HG03196 (cell line): ENCODE measurements around the gene NAT8.
"Not testable (repeated sequence)": the region's sequence is repeated elsewhere in the genome, so short reads cannot be mapped to it uniquely, and the experiment has no call there.

Source experiments
- ATAC-seq: cut with Tn5 transposase; IDR thresholded peaks from one replicate; pipeline ENCODE4 v1.9.1; 2021; ENCODE audit not compliant: unreplicated experiment

NAT8 gene, protein sequence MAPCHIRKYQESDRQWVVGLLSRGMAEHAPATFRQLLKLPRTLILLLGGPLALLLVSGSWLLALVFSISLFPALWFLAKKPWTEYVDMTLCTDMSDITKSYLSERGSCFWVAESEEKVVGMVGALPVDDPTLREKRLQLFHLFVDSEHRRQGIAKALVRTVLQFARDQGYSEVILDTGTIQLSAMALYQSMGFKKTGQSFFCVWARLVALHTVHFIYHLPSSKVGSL

DNA sequence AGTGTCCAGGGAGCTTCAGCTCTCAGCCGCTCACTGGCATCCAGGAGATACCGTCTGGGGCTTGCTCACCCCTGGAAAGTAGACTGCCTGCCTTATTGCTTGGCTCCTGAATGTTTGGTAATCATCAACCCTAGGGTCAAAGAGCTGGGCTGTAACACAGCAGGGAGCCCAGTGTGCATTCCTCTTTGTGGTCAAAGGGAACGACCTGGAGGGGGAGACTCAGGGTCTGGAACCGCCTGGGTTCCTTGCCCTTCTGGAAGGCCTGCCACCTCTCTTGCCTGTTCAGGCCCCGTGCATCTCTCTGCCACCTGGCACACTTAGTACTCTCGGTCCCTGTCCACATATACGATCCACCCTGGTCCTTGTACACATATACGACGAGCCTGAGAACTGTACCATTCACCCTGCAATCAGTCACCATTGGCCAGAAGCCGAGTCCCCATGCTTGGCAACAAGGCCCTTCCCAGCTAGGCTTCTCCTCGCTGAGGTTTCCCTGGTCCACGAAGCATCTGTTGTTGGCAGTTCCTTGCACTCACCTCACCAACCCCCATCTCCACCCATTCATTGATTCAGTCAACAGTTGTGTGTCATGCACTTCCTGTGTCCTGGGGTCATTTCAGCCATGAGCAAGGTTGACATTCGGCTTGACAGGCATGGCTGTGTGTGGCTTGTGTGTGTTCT is at the start of gene NAT8:
NAT8 (minus strand) TSS at position 85 of the 681 bp plus-strand sequence. CDS start 794 bp downstream, outside the sequence.
- ATAC-seq = no peak

DNA sequence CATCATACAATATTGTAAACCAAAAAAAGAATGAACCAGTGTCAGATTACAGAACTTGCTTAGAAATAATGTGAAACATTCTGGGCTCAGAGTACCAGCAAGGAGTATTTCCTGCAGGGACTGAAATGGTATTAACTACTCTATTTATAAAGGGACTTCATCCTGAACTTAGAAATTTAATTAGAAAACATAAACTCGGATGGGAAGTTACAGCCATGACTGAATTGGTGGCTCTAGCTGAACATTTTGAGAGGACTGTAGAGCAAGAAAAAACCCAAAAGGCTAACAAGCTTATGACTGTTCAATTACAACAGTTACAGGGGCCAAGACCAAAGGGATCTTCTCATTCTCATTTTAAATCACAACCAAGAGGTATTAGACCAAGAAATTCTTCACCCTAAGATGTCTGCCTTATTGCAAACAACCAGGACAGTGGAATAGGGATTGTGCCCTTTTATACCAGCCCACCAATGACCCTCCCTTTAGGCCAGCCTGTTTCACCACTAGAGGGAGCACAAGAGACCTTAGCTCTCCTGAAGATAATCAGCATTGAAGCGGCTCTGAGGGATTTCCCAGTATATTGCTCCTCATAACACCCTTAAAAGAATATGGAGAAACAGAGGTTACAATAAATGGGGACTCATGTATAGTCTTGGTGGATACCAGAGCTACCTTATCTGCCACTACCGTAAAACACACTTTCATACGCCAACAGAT is 48.3 kb upstream of the NAT8 start:
- peak; percentile 76 for ATAC-seq

DNA sequence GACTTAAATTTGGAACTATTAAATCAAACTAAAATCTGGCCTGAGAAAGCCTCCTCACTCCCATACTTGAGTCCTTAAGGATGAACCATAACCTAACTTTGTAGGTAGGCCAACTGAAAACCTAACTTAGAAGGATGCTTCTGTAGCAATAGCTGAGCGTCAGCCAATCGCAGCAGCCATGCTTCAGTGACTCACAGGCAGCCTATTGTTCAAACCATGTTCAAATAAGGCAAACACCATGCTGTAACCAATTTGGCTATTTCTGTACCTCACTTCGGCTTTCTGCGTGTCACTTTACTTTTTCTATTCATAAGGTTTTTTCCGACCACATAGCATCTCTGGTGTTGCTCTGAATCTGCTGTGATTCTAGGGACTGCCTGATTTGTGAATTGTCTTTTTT is 46.3 kb upstream of the NAT8 start:
- not testable (repeated sequence) for ATAC-seq

DNA sequence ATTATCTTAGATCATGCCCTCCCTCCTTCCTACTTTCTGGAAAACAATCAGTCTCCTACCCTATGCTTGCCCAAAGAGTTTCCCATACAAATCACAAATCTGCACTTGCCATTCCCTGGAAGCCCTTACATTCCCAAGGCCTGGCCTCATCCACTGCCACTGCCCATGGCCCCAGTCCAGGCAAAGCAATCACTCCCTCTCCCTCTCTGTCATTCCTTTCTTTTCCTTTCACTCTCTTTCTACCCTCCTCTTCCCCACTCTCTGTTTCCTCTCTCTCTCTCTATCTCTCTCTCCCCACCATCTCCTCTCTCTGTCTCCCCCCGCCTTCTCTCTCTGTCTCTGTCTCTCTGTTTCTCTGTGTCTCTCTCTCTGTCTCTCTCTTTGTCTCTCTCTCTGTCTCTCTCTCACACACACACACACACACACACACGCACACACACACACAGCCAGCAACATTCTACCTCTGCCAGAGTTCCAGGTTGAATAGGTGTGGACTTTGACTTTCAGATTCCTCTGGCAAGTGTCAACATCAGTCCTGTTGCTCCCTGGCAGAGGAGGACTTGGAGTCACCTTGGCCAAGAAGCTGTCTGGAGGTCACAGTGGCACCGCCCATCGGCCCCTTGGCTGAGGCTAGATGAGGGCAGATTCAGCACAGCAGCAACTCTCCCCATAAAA is 43.7 kb upstream of the NAT8 start:
- no peak for ATAC-seq

DNA sequence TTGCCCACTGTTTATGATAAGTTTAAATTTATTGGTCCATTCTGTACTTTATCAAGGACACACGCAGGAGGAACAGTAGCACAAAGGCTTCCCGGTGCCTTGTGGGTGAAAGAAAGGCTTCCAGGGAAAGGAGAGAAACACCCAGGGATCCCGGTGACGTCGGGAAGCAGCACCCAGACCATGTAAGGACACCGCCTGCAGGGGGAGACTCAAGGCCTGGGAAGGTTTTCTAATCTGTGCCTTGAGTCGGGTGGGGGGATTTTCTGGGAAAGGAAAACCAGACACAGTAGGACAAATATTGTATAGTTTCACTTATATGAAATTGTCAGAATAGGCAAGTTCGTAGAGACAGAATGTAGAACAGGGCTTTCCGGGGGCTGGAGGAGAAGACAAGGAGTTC is 42.7 kb upstream of the NAT8 start:
- not testable (repeated sequence) for ATAC-seq

DNA sequence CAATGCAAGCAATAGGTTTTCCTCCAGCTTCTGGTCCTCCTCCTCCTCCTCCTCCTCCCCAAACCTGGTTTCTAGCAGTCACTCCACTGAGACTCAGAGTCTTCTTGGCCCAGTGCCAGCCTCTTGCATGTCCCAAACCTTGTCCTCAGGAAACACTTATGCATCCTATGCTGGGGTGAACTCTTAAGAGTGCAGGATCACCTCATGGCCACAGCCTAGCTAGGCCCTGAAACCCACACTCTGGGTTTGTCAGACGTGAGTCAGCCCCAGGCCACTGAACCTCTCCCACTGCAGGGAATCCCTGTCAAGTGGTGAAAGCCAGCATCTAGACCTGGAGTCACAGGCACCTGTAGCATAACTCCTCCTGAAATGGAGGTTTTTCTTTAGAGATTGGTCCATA is 42.1 kb upstream of the NAT8 start:
- not testable (repeated sequence) for ATAC-seq

DNA sequence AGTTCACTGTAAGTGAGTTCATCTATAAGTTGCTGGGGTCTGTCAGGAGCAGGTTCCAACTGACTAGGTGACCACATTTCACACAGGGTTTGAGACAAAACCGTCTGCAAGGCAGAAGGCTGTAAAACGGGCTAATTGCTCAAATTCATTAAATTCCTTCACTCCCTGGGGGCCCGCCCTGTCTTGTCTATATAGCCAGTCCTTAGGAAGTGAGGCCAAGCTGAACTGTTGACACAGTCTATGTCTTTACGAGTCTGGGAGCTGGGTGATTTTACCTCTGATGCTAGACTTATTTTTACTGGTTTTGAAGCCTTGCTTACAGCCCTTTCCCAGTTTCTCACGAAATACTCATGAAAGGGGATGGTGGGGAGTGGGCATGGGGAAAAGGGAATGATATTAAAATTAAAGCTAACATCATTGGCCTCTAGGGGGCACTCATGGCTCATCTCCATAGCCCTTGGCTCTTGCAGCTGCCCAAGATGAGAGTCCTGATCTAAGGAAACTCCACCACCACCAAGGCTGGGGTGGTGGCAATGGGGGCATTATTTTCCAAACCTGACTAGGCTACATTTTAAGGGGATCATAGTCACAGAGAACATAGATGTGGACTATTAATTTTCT is 37.8 kb upstream of the NAT8 start:
- ATAC-seq = not testable (repeated sequence)

DNA sequence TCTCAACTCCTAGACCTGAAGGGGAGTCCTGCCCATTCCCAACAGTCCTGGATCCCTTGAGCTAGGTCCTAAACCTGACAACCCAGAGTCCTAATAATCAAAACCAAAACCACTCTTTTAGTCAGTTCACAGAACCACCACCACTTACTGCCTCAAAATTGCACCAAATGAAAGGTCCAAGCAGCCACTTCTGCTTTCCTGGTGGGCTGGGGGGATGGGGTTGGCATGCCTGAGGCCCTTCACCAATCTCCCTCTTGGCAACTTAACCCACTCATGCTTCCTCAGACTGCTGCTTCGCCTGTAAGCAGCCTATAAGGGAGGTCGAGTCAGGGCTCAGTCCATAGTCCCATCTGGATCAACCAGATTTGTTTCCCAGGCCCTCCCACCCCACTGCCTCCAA is 37.0 kb upstream of the NAT8 start:
- not testable (repeated sequence) for ATAC-seq

DNA sequence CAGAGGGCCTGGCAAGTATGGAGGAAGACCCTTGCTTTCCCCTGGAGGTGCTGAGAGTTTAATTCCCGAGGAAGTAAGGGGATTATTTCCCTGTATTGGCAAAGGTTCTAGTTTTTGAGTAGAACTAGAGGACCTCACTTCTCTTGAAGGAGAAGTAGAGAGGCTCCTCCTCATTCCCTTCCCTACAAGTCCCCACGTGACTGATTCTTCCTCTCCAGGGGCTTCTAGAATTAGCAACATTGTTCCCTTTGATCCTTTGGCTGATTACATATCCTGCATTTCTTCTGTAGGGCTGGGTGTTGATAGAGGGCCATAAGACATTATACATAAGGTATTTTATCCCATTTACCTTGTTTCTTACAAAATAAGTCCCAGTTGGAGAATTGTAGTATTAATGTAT is 35.8 kb upstream of the NAT8 start:
- not testable (repeated sequence) for ATAC-seq

DNA sequence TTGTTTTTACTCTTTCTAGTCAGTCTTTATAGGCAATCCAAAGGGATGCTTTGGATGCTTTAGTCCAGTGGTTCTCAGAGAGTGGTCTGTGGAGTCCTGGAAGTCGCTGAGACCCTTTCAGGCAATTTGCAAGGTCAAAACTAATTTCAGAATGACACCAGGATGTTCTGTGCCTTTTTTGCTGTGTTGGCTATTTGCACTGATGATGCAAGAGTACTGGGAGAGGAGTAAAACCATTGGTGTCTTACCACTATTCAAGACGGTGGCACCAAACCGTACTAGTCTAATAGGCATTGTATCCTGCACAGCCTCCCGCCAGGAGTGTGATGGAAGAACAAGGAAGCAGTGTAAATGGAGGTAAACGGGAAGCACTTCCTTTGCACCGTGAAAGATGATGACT is 34.0 kb upstream of the NAT8 start:
- not testable (repeated sequence) for ATAC-seq

DNA sequence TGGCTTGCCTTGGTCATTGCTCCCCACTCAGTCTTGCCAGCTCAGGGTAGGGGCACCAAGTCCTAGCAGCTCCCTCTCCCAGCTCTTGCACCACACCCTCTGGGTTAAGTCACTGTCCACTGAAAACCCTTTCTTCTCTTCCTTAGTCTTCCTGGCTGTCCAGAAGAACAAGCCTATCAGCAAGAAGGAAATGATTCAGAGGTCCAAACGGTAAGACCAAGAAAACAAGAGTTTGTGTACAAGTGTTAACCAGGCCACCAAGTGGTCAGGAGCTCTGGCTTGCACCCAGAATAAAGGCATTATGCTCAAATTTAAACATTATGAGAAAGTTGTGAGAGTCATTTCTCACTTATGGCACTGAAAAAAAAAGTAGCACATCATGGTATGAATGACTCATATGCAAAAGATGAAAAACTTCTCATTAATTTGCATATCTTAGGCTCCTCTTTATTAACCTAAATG is 32.5 kb upstream of the NAT8 start:
- ATAC-seq = not testable (repeated sequence)

DNA sequence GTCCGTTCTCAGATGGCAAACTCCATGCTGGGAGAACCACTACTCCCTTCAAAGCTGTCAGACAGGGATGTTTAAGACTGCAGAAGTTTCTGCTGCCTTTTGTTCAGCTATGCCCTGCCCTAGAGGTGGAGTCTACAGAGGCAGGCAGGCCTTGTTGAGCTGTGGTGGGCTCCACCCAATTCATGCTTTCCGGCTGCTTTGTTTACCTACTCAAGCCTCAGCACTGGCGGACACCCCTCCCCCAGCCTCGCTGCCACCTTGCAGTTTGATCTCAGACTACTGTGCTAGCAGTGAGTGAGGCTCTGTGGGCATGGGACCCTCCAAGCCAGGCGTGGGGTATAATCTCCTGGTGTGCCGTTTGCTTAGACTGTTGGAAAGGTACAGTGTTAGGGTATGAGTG is 27.8 kb upstream of the NAT8 start:
- ATAC-seq = not testable (repeated sequence)

DNA sequence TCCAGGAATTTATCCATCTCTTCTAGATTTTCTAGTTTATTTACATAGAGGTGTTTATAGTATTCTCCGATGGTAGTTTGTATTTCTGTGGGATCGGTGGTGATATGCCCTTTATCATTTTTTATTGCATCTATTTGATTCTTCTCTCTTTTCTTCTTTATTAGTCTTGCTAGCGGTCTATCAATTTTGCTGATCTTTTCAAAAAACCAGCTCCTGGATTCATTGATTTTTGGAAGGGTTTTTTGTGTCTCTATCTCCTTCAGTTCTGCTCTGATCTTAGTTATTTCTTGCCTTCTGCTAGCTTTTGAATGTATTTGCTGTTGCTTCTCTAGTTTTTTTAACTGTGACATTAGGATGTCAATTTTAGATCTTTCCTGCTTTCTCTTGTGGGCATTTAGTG is 25.0 kb upstream of the NAT8 start:
- ATAC-seq = not testable (repeated sequence)

DNA sequence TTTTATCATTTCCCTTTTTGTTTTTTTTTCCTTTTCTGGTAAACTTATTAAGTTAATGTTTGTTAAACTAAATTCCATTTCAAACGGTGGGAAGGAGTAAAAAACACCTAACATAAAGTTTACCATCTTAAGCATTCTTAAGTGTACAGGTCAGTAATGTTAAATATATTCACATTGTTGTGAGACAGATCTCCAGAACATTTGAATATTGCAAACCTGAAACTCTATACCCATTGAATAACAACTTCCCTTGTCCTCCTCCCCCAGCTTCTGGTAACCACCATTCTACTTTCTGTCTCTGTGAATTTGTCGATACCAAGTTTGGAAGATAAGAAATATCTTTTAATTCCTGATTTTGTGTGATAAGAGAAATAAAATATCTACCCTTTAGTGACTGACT is 12.0 kb upstream of the NAT8 start:
- ATAC-seq = no peak

DNA sequence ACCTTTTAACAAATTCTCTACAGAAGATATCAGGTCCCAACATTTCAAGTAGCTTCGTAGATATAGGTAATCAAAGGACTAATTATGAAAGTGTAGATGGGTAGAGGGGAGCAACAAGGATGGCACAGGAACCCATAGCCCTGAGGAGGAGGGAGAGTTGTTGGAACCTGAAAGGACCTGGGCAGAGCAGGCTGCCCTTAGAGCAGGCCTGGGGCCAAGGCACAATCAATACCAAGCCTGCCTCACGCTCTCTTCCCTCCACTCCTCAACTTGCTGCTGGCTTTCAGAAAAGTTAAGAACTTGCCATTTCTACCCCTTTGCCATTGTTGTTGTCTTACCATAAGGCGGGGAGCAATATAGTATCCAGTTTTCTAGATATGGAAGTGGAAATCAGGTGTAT is 10.1 kb upstream of the NAT8 start:
- ATAC-seq = no peak

DNA sequence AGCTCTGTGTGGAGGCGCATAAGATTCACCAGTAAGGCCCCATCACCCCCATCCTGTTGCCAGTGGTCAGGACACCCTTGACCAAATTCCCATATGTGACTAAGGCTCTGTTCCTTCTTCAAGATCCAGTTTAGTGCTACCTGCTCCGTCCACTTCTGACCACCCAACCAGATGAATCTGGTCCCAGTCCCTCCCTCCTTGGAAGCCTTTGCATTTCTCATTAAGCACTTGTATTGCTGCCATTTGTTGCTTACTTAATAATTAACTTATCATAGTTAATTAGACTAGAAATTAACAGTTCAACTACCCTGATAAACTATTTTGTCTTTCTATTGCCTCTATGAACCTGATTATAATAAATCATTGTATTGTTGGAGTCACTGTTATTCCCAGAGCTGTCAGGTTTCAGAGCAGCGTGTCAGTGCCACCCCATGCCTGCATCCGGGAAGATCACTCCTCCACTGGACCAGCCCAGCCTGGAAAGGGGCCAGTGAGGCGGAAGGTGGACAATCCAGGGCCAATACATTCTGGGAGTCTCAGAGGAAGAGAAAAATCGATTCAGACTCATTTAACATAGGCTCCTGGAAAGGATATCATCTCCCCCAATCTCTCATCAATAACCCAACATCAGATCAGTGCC is 9.5 kb upstream of the NAT8 start:
- ATAC-seq = no peak

DNA sequence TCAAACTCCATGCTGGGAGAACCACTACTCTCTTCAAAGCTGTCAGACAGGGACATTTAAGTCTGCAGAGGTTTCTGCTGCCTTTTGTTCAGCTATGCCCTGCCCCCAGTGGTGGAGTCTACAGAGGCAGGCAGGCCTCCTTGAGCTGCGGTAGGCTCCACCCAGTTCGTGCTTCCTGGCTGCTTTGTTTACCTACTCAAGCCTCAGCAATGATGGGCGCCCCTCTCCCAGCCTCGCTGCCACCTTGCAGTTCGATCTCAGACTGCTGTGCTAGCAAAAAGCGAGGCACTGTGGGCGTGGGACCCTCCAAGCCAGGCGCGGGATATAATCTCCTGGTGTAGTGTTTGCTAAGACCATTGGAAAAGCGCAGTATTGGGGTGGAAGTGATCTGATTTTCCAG is 5.5 kb upstream of the NAT8 start:
- not testable (repeated sequence) for ATAC-seq

DNA sequence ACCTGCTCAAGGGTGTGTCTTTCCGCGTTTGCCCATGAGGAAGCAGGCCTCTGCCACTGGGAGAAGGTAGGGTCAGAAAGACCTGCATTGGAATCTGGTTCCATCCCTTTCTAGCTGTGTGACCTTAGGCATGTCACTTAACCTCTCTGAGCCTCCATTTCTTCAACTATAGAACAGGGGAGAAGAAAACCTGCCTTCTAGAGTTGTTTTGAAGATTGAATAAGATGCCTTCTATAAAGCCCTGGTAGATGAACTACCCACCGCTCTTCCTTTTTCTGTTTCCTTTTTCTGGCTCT is 507 bp downstream of the NAT8 start:
- ATAC-seq = no peak

DNA sequence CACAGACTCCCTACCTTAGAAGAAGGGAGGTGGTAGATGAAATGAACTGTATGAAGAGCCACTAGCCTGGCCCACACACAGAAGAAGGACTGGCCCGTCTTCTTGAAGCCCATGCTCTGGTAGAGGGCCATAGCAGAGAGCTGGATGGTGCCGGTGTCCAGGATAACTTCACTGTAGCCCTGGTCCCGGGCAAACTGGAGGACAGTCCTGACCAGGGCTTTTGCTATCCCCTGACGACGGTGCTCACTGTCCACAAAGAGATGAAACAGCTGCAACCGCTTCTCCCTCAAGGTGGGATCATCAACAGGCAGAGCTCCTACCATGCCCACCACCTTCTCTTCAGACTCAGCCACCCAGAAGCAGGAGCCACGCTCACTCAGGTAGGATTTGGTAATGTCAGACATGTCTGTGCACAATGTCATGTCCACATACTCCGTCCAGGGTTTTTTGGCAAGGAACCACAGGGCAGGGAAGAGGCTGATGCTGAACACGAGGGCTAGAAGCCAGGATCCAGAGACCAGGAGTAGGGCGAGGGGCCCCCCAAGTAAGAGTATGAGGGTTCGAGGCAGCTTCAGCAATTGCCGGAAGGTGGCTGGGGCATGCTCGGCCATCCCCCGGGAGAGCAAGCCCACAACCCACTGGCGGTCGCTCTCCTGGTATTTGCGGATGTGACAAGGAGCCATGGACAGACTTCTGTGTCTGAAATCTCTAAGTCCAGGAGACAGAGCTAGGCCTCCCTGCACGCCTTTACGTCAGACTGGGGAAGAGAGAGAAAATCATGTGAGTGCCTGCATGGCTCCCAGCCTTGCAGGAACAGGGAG is 1.1 kb downstream of the NAT8 start:
- ATAC-seq = no peak

DNA sequence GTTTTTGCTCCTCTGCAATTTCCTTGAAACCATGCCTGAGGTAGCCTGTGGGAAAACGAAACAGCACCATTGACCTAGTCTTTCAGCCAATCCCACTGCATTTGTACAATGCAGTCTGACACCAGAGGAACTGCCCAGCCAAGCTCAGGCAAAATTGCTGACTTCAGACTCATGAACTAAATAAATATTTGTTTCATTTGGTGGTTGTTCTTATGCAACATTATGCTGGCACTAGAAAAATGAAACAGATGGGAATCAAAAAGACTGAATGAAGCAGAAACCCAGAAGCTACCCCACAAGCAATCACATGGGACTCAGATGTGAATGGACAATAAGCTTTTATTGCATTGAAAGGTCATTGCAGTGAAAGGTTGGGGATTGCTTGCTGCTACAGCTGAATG is 1.7 kb downstream of the NAT8 start:
- ATAC-seq = no peak
